OCI-LY7 (cell line): ENCODE results near the gene SLC25A21. TPM values are rescaled to one million over a fixed set of nuclear protein-coding genes. Genes with fewer than 3 reads are reported as not detected.

Source experiments
- BruUV-seq: library from RNA; stranded (reverse); fragments of 400-500 nt; replicated peaks from 2 replicates; lab custom pipeline; 2021; lab: Mats Ljungman, UMichigan
- CTCF ChIA-PET: fragments of 300-600 bp; sonication (Branson Sonifier 250); formaldehyde crosslinking; loops from one replicate; lab custom pipeline; 2022; ENCODE audit warnings: antibody characterized with exemption; ENCODE audit not compliant: unreplicated experiment; lab: Charles Lee
- POLR2A ChIA-PET: fragments of 300-600 bp; sonication (Branson Sonifier 250); formaldehyde crosslinking; loops from one replicate; lab custom pipeline; 2022; ENCODE audit warnings: antibody characterized with exemption; lab: Charles Lee
- DNase-seq: peaks from one replicate; pipeline ENCODE4 v3.0.0-alpha.2; 2015; ENCODE audit warnings: low spot score
- H2AFZ ChIP-seq: fragments of 200-600 bp; sonication (generic), shearing (Covaris generic); 2 replicates; pipeline ENCODE4 v1.6.1; 2014; ENCODE audit warnings: mild to moderate bottlenecking, antibody characterized with exemption, low read length, moderate library complexity
- H3K27ac ChIP-seq: fragments of 200-600 bp; sonication (generic); 2 replicates; pipeline ENCODE4 v1.5.1; 2014; ENCODE audit warnings: mixed run types, low read depth, mild to moderate bottlenecking, moderate library complexity, low read length, inconsistent platforms; ENCODE audit not compliant: poor library complexity, severe bottlenecking
- H3K36me3 ChIP-seq: fragments of 200-600 bp; sonication (generic); 2 replicates; pipeline ENCODE4 v1.6.1; 2014; ENCODE audit warnings: mild to moderate bottlenecking, antibody characterized with exemption, low read length, moderate library complexity, mixed read lengths; ENCODE audit not compliant: insufficient read depth
- H3K4me1 ChIP-seq: fragments of 200-600 bp; sonication (generic); 2 replicates; pipeline ENCODE4 v1.5.1; 2014; ENCODE audit warnings: mild to moderate bottlenecking, low read length; ENCODE audit not compliant: insufficient read depth, poor library complexity, severe bottlenecking
- H3K4me2 ChIP-seq: fragments of 200-600 bp; sonication (generic); 2 replicates; pipeline ENCODE4 v1.6.1; 2014; ENCODE audit warnings: mild to moderate bottlenecking, low read length
- H3K4me3 ChIP-seq: fragments of 200-600 bp; sonication (generic); 2 replicates; pipeline ENCODE4 v1.5.1; 2014; ENCODE audit warnings: mild to moderate bottlenecking, low read depth, low read length; ENCODE audit not compliant: poor library complexity, severe bottlenecking
- H3K79me2 ChIP-seq: fragments of 200-600 bp; sonication (generic); 2 replicates; pipeline ENCODE4 v1.6.1; 2016; ENCODE audit warnings: low read depth, mild to moderate bottlenecking, low read length, moderate library complexity, mixed read lengths; ENCODE audit not compliant: insufficient read depth
- H3K9me2 ChIP-seq: fragments of 200-600 bp; sonication (generic); 2 replicates; pipeline ENCODE4 v1.6.1; 2016; ENCODE audit warnings: mild to moderate bottlenecking, low read length, mixed read lengths; ENCODE audit not compliant: insufficient read depth
- H3K9me3 ChIP-seq: fragments of 200-600 bp; sonication (generic); 2 replicates; pipeline ENCODE4 v1.6.1; 2014; ENCODE audit warnings: mild to moderate bottlenecking, mixed run types, low read length, mixed read lengths
- H4K20me1 ChIP-seq: fragments of 200-600 bp; sonication (generic); 2 replicates; pipeline ENCODE4 v1.6.1; 2014; ENCODE audit warnings: mild to moderate bottlenecking, antibody characterized with exemption, low read length, moderate library complexity, mixed read lengths; ENCODE audit not compliant: insufficient read depth
- CTCF ChIP-seq: fragments of 200-600 bp; sonication (generic); conservative IDR thresholded peaks from 2 replicates; pipeline ENCODE4 v1.5.1; 2014; ENCODE audit warnings: mild to moderate bottlenecking, antibody characterized with exemption, low read length, moderate library complexity, mixed read lengths
- EZH2phosphoT487 ChIP-seq: fragments of 200-600 bp; sonication (generic); IDR thresholded peaks from 2 replicates; pipeline ENCODE4 v1.6.1; 2018; ENCODE audit warnings: low read depth, borderline replicate concordance, mild to moderate bottlenecking, mixed run types, antibody characterized with exemption, low read length, moderate library complexity, mixed read lengths
- intact Hi-C: fragments of 100-400 bp; cut with micrococcal nuclease; formaldehyde crosslinking; loops from one replicate; pipeline ENCODE4 v1.10.0; 2022; ENCODE audit not compliant: unreplicated experiment
- total RNA-seq, 2 experiments: library from RNA; depleted of rRNA in 1 of 2; stranded (reverse); fragments of >200 nt in 1 of 2; shearing (Covaris generic) in 1 of 2; gene quantifications; 2 replicates each; pipeline ENCODE4 v1.2.3, GENCODE V29; 2014 to 2022

SLC25A21 gene
- total RNA-seq, 2 experiments from 2014 or later = not detected

GRCh38 chr14:36848213-36848612 is 324.2 kb downstream of the SLC25A21 start:
- H3K79me2 ChIP-seq = no peaks in the 10 kb centered on the region
- no peaks in the 10 kb centered on the region for H4K20me1 ChIP-seq
- no peaks in the 10 kb centered on the region for H3K9me2 ChIP-seq
- no peaks in the 10 kb centered on the region for H3K36me3 ChIP-seq
- H3K27ac ChIP-seq = no peak overlapping the region
- TF ChIP-seq CTCF (no peak), EZH2phosphoT487 (no peak)
- H3K4me2 ChIP-seq = no peak overlapping the region
- H3K4me1 ChIP-seq = no peaks in the 10 kb centered on the region
- CTCF ChIA-PET = no interaction called here
- intact Hi-C loops = no loop called here
- no peak overlapping the region for H3K4me3 ChIP-seq
- no peak overlapping the region for H2AFZ ChIP-seq
- no peaks in the 10 kb centered on the region for H3K9me3 ChIP-seq
- POLR2A ChIA-PET = no interaction called here
- no TSS peak for BruUV-seq
- no peak for DNase-seq

DNA sequence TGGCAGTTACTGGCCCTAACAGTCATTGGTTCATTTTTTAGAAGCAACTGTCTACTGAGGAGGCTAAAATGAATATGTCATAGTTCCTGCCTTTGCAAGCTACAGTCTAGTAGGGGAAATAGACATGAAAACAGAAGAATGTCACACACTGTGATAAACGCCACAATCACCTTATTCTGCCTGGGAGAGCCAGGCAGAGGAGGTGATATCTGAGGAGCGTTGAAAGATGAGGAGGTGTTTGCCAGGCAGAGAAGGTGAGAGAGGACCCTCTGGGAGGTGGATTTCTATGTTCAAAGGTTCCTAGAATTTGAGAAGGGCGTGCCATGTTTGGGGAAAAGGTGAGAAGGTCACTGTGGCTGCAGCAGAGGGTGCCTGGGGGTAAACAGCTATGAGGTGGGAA is 325.0 kb downstream of the SLC25A21 start:
- POLR2A ChIA-PET = no interaction called here
- Histone ChIP-seq H3K36me3 (no peaks in the 10 kb centered on the region), H3K79me2 (no peaks in the 10 kb centered on the region), H3K4me1 (no peaks in the 10 kb centered on the region), H3K4me2 (no peak overlapping the region), H3K9me3 (no peaks in the 10 kb centered on the region), H3K4me3 (no peak overlapping the region), H3K27ac (no peak overlapping the region), H3K9me2 (no peaks in the 10 kb centered on the region), H4K20me1 (no peaks in the 10 kb centered on the region), H2AFZ (no peak overlapping the region)
- CTCF ChIA-PET = no interaction called here
- no TSS peak for BruUV-seq
- no peak for TF ChIP-seq EZH2phosphoT487
- TF ChIP-seq CTCF = no peak
- intact Hi-C loops = no loop called here
- no peak for DNase-seq

- POLR2A ChIA-PET = no interaction called here
- no peaks in the 10 kb centered on the region for H3K36me3 ChIP-seq
- CTCF ChIA-PET = no interaction called here
- no peak for DNase-seq
- BruUV-seq = no TSS peak
- no peaks in the 10 kb centered on the region for H3K9me2 ChIP-seq
- H3K4me2 ChIP-seq = no peak overlapping the region
- H3K79me2 ChIP-seq = no peaks in the 10 kb centered on the region
- no peak for TF ChIP-seq CTCF
- TF ChIP-seq EZH2phosphoT487 = no peak
- H4K20me1 ChIP-seq = no peaks in the 10 kb centered on the region
- no peaks in the 10 kb centered on the region for H3K4me1 ChIP-seq
- no peak overlapping the region for H3K4me3 ChIP-seq
- intact Hi-C loops = no loop called here
- no peaks in the 10 kb centered on the region for H3K9me3 ChIP-seq
- no peak overlapping the region for H3K27ac ChIP-seq
- H2AFZ ChIP-seq = no peak overlapping the region
Measured at GRCh38 chr14:36845356-36846012, 326.9 kb downstream of the SLC25A21 start.
